ENCODE measurements around the gene A2M.
A peak's percentile ranks its signal among the peaks of the same experiment; 100 is the strongest.

The A2M gene

DNA sequence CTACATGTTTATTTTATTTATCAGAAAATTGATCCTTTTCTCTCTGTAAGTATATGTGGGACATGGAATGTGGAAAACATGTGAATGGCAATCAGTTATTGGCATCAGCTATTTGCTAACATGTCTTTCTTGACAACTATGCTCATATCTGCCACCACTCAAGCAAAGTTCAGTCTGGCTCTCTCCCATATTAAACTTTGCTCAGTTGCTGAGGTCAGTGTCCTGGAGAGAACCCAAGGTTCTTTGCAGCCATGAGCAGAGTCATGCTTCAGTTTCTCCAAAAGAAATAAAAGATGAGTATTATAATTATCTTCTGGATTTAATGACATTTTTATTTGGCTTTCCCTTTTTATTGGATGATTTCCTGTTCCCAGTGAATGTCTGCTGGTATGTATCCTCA lies 42.6 kb downstream of the A2M start:
- no peak for DNase-seq (ENCODE audit: low read depth, low spot score)

DNA sequence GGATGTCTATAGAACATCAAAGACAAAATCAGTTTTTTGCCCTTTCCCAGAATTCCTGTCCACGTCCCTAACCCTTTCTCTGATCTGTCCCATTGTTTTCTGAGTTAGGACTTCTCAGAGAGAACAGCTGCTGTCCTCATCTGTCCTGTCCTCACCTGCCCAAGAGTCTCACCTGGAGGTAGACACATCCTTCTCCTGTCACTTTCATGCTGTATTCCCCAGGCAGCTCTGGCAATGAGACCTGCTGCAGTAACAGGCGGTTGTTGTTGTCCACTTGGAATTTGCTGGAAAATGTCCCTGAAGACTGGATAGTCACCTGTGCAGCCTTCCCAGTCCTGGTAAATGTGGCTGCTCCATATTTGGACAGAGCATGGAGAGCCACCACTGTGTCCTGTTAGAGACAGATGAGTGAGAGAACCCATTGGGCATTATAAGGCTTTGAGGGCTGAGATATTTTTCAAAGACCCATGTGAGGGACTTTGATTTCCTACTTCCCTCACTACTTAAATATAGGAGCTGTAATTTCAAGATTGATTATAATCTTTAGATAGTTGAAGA lies 43.2 kb downstream of the A2M start:
- DNase-seq (ENCODE audit: low read depth, low spot score): no peak

DNA sequence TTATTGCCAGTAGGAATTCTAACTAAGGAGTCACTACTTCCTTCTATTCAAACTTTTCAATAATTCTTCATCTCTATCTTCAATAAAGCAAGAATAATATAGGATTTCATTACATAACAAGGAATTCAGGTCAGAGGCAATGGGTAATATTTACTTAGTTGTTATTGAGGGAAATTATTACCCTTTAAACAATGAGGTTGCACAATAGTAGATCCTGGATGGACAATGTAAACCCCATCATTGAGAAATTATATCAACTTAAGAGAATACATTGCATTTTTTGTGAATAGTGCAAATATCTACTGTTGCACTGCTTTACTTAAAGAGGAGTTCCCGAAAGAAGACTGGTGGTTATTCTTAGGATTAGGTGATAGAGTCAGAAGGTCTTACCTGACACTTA lies 43.8 kb downstream of the A2M start:
- DNase-seq (ENCODE audit: low read depth, low spot score): no peak

DNA sequence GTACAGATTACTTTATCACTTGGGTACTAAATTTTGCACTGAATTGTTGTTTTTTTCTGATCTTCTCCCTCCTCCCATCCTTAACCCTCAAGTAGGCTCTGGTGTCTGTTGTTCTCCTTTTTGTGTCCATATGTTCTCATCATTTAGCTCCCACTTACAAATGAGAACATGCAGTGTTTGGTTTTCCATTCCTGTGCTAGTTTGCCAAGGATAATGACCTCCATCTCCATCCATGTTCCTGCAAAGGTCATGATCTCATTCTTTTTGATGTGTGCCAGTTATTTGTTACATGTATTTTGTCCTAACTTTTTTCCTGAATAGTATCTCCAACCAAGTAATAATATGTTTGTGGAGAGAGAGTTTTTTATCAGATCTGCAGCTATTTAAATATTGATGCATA lies 44.2 kb downstream of the A2M start:
- DNase-seq (ENCODE audit: low read depth, low spot score): no peak

DNA sequence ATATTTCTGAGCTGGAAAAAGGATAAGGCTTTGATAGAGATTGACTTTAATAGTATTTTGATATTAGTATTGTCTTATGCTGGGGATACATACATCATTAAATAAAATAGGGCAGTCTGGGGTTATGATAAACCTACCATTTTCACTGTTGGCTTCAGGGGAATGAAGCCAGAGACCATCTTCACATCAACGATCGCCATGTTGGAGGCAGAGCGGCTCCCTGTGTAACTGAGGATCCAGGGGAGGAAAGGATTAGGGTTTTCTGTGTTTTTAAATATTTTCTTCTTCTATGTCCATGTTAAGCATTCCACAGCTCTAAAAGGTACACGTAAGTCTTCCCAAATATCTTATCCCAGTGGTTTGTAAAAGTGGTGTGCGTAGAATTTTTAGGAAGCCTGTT lies 45.4 kb downstream of the A2M start:
- no peak for DNase-seq (ENCODE audit: low read depth, low spot score)

DNA sequence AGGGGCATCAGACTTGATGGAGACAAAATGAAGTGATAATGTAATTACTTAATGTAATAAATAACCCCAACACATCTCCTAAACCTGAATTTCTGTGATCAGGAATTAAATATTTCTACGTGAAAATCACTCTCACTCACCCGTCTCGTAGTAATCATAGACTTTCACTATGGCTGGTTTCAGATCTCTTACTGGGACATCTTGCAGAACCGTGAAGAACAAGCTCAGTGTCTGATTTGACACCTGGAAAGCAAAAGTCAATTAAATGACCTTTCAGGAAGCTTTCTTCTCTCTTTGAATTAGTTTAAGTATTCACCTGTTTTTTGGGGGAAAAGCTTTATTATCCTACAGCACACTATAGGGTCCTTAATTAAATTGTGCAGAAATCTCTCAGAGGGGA lies 47.1 kb downstream of the A2M start:
- DNase-seq (ENCODE audit: low read depth, low spot score): no peak

DNA sequence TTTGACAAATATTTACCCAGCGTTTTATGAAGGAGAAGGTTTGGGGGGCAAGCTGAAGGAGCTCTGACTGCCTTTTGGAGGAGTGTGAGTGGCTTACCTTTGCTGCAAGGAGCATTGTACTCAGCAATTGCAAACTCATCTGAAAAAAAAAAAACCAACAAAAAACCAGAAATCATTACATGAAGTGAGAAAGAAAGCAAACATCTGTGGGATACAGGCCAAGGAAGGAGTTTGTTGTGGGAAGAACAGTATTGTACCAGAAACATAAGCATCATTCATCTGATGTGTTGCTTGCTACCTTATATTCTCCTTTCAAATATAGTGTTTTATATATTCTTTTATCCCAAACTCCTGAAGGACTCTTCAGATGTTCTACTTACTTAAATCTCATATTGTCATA lies 47.6 kb downstream of the A2M start:
- no peak for DNase-seq (ENCODE audit: low read depth, low spot score)

DNA sequence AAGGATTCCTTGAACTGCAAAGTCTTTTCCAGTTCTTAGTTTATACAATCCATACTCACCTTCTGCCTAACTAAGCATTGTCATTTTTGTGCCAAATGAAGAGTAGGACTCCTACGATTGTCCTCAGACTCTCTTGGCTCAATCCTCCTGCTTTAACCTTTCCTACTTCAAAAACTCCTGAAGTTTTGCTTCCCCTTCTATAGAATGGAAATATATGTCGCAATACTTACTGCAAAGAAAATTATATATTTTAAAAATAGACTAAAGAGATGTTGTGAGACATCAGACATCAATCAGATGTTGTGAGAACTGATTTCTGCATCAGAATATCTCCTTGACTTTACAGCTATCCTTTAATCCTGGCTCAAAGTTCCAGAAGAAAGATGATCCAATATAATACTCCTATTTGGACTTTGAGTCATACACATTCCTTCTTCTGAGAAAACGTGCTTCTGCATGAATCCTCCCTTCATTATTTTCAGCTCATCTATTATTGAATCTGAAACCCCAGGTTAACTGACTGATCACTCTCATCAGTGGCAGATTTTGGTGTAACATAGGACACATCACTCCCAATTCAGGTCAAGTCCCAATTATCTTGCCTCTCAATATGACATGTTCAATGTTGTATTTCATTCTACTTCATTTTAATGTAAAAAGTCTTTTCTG lies 48.8 kb downstream of the A2M start:
- DNase-seq (ENCODE audit: low read depth, low spot score): no peak

DNA sequence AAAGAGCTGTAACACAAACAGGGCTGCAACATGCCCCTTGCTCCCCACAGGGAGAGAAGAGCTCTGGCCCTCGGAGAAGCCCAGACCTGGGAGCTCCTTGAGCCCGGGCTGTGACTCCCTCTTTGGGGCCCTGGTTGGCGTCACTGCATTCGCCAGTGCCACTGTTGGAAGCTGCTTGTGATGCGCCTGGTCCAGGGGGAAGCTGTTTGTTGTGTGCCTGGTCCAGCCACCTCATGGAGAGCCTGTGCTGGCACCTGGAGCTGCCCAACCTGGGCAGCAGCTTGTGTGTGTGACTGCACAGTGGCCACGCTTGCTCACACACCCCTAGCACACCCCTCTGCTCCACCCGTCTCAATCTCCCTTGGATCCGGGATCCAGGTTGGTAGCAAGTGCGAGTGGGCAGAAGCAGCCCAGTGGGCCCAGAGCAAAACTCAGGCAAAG lies 49.5 kb downstream of the A2M start:
- DNase-seq (ENCODE audit: low read depth, low spot score): no peak

DNA sequence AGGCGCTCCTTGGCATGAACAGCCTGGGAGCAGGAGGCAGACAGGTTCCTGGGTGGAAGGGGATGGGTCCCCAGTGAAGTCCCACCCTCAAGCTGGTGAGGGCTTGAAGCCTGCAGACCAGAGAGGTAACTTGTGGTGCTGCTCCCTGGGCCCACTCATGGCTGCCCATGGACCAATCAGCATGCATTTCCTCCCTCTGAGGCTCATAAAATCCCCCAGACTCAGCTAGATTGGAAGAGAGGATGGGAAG lies 50.2 kb downstream of the A2M start:
- no peak for DNase-seq (ENCODE audit: low read depth, low spot score)

DNA sequence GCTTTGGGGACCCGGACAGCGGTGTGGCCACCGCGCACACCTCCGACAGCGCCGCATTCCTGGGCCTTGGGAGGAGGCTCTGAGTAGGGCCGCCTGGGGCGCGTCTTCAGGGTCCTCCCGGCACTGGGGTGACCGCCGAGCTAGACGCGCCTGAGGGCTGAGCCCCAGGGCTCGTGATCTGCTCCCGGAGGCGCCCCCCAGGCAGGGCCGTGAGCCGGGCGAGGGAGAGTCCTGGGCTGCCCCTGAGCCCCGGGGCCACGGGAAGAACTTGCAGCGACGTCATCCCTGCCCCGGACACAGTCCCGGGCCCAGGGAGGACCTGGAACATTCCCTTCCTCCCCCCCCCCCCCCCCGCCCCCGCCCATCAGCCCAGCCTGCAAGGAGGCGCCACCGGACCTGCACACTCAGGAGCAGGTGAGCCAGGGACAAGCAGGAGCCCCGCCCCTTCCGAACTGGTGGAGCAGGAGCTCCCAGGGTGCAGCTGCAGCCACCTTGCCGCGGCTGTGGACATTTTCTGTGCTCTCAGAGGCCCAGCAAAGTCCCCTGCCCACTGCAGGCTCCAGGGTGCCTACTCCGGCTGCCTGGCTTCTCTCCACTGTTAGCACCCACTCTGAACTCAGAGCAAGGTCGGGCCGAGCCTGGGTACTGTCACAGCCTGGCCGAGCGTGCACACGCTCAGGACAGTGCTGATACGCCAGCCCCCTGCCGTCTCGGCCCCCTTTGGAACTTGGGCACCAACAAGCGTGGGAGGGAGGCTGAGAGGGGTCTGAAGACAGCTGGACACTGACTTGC lies 50.7 kb downstream of the A2M start:
- DNase-seq (ENCODE audit: low read depth, low spot score): no peak

DNA sequence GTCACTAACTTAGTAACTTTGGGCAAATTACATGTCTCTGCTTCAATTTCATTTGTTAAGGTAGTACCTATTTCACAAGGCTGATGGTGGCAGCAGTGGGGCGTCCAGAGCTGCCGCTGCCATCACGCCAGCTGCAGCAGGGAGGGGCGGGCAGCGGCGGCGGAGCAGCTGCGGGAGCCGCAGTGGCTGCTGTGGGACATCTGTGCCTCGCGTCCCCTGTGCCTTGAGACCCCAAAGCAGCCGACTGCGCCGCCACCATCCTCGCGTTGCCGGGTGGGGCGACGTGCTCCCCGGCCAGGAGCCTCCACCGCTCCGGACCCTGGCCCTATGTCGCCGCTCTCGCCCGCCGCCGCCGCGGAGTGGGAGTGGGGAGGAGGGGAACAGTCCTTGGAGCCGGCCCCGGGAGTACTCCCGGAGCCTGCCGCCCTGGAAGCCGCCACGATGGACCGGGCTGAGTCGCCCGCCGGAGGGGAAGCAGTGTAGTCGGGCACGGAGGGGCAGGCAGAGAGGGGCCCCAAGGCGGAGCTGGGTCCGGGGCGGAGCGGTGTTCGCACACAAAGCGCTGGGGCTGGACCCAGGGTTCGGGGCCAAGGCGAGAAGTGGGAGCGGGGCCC lies 51.4 kb downstream of the A2M start:
- peak; percentile 77 for DNase-seq (ENCODE audit: low read depth, low spot score)

DNA sequence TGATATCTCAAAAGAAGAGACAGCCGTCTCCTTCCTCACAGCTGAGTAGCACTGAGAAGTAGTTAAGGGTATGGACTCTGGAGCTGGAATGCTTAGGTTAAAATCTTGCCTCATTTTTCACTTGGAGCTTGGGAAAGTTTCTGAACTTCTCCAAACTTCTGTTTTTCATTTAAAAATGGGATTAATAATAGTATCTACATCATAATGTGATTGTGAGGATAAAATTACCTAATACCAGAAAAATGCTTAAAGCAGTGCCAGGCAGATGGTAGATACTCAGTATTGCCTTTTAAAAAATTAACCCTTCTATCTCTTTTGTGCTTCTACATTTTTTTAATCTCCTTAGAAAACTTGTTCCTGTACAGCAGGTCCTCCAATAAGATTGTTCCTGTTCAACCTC lies 63.1 kb downstream of the A2M start:
- no peak for DNase-seq (ENCODE audit: low read depth, low spot score)

DNA sequence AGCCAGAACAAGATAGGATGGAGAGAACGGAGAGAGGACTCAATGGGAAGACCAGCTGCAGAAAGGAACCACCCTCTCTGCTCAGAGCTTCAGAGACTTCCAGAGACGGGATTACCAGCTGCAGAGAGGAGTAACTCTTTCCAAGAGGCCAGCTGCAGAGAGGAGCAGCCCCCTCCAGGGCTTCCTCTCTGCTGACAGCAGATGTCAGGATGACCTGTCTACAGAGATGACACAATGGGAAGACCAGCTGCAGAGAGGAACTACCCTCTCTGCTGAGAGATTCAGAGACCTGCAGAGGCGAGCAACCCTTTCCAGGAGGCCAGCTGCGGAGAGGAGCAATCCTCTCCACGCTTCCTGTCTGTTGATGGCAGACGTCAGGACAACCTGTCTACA lies 64.6 kb downstream of the A2M start:
- DNase-seq (ENCODE audit: low read depth, low spot score): no peak

DNA sequence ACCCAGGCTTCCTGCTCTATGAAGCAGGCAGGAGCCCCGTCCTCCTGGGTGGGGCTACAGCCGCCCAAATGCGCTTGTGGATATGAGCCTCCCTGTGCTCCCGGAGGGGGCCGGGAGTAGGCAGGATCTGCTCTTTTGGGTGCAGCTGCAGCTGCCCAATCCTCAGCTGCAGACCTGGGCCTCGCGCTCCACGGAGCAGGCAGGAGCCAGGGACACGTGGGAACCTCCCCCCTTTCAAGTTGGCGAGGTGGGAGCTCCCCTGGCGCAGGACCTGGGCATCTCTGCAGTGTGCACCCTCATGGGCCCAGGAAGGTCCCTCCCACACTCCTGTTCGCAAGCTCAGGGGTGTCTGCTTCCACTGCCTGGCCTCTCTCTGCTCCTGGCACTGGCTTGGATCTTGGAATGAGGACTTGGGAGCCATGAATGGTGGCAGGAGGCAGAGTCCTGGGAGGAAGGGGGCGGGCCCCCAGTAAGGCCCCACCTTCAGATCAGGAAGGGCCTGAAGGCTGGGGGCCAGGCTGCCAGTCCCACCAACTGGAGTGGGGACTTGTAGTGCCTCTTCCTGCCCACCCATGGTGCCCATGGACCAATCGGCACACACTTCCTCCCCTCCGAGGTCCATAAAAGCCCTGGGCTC lies 65.1 kb downstream of the A2M start:
- no peak for DNase-seq (ENCODE audit: low read depth, low spot score)

DNA sequence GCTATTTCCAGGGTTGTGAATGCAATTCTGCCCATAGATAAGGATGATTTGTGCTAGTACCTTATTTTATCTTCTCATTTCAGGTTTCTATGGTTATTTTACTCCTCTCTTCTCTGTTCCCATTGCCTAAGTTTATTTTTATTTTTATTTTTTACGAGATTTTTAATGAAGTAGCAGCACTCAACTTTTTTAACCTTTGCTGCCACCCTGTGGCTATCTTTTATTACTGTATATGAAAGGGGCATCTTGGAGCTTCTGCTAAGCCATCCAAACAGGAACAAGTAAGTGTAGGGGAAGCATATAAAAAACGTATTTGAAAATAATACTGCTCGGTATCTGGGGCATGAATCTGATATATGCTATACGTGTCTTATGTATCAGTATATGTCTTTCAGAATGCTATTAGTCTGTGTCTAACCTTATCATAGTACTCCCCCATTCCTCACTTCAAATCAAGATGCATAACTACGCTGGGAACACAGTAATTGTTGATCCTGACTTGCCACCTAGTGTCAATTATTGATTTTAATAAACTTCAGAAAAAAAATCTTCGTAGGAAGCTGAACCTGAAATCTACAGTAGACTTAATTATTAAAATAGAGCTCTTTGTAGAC lies 66.1 kb downstream of the A2M start:
- peak; percentile 67 for DNase-seq (ENCODE audit: low read depth, low spot score)

DNA sequence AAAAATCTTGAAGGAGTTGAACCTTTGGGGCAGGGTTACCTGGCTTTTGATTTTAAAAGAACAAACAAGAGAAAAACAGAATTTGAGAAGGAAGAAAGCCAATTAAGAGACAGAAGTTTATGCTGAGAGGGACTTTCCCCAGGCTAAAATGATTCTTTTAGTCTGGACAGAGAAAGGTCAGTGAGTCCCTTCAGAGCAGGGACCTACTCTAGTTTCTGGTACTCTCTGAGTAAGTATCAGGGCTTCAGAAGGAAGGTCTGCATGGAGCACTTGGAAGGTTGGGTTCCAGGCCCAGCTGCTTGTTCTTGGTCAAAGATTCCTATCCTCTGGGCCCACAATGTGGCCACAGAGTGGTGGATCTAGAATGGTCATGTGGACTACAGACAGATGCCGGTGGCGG lies 66.8 kb downstream of the A2M start:
- no peak for DNase-seq (ENCODE audit: low read depth, low spot score)

DNA sequence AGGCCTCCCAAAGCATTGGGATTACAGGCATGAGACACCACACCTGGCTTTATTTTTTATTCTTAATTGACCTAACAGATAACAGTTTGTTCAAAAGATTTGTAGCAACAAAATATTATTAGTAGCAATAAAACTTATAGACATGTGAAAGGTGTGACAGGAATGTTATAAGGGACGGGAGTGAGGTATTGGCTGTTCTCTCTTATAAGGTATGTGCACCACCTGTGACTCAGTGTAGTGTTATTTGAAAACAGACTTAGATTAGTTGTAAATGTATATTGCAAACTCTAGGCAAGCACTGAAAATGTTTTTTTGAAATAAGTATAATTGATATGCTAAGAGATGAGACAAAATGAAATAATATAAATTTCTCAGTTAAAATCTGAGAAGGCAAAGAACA lies 68.6 kb downstream of the A2M start:
- no peak for DNase-seq (ENCODE audit: low read depth, low spot score)

DNA sequence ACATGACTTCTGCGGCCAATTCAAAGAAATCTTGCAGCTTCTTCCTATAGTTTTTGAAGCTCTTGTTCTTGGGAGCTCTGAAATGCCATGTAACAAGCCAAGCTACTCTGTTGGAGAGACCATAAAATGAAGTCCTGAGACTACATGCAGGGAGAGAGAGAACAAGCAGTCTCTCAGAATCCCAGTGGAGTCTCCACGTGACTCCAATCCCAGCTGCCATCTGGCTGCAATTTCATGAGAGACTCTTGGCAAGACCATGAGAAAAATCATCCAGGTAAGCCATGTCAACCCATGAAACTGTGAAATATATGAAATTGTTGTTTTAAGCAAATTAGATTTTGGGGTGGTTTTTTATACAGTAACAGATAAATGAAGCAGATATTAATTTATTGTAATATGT lies 72.0 kb downstream of the A2M start:
- DNase-seq (ENCODE audit: low read depth, low spot score): no peak

DNA sequence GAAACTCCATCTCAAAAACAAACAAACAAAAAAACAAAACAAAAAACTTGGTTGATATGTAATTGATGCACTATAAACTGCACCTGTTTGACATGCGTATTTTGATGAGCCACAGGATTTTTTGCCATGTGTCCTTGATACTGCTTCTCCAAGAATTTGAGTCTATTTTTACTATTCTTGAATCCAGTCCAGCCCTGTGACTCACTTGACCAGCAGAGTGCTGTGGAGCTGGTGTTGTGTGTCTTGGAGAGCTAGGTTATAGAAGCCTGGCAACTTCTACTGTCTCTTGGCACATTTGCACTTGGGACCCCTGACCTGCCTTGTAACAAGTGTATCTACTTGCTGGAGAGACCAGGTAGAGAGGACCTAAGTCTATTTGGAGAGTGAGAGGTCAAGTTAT lies 74.4 kb downstream of the A2M start:
- DNase-seq (ENCODE audit: low read depth, low spot score): peak; percentile 53

DNA sequence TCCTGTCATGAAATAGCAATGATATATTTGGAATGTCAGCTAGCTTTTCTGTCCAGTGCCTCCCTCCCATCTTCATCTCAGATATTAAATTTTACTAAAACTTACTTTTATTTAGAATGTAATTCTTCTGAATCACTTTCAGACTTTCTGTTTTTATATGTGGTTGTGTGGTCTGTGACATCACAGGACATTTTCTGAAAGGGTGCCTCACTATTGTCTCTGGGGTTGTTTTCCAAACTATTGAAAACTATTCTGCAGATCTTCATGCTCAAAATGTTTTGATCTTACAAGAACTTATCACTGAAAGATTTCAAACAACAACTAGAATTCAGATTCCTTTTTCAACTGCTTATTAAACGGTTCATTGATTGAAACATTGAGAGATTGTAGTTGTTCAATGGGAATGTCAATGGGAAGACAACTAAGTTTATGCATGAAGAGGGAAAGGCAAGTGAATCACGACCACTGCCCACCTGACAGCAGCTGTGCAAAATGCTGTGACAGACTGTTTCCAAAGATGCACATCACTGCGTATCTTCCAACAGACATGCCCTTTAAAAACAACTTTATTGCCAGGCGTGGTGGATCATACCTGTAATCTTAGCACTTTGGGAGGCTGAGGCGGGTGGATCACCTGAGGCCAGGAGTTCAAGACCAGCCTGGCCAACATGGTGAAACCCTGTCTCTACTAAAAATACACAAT lies 75.1 kb downstream of the A2M start:
- no peak for DNase-seq (ENCODE audit: low read depth, low spot score)

Data from astrocyte of the hippocampus (primary cell).